Activated B cell treated with CpG ODN at 0.5 μM for 24 hours (primary cell): ENCODE results near the gene ACAP2. TPM values are rescaled to one million over a fixed set of nuclear protein-coding genes. Genes with fewer than 3 reads are reported as not detected.

ENCODE experiments used
- ATAC-seq: fragments of 200-7000 bp; cut with Tn5 transposase; one replicate; pipeline ENCODE4 v1.10.0; 2021; ENCODE audit warnings: low read depth, mild to moderate bottlenecking, moderate library complexity
- CTCF ChIA-PET: fragments of 350-600 bp; sonication (Branson Sonifier 250); formaldehyde crosslinking; loops from one replicate; lab custom pipeline; 2021; ENCODE audit warnings: antibody characterized with exemption; lab: Charles Lee
- POLR2A ChIA-PET: fragments of 350-600 bp; sonication (Branson Sonifier 250); formaldehyde crosslinking; loops from one replicate; lab custom pipeline; 2021; ENCODE audit warnings: antibody characterized with exemption; lab: Charles Lee
- DNase-seq: peaks from one replicate; pipeline ENCODE4 v3.0.0; 2022
- H3K27ac Mint-ChIP-seq: one replicate; pipeline ENCODE4 v1.8.0; 2020; ENCODE audit warnings: mixed read lengths
- H3K27me3 Mint-ChIP-seq: one replicate; pipeline ENCODE4 v1.8.0; 2021; ENCODE audit warnings: mixed read lengths
- H3K36me3 Mint-ChIP-seq: one replicate; pipeline ENCODE4 v1.8.0; 2021; ENCODE audit warnings: low read depth, mixed read lengths
- H3K4me1 Mint-ChIP-seq: one replicate; pipeline ENCODE4 v1.8.0; 2021; ENCODE audit warnings: mixed read lengths
- H3K4me3 Mint-ChIP-seq: one replicate; pipeline ENCODE4 v1.8.0; 2020; ENCODE audit warnings: mild to moderate bottlenecking, mixed read lengths
- H3K9me3 Mint-ChIP-seq: one replicate; pipeline ENCODE4 v1.8.0; 2020; ENCODE audit warnings: mixed read lengths
- intact Hi-C: fragments of 100-400 bp; cut with micrococcal nuclease; formaldehyde crosslinking; loops from one replicate; pipeline ENCODE4 v1.15.1; 2024
- total RNA-seq: library from RNA; stranded (reverse); gene quantifications from 2 replicates; pipeline ENCODE4 v1.2.3, GENCODE V29; 2022
- TF ChIP-seq, protein P1 (sequence below): fragments of 200-600 bp; IDR thresholded peaks from one replicate; pipeline ENCODE4 v1.8.0; 2022; ENCODE audit warnings: antibody characterized with exemption, mild to moderate bottlenecking

ACAP2 gene
- total RNA-seq, 1 donor from 2014 or later = 89.7 TPM

DNA sequence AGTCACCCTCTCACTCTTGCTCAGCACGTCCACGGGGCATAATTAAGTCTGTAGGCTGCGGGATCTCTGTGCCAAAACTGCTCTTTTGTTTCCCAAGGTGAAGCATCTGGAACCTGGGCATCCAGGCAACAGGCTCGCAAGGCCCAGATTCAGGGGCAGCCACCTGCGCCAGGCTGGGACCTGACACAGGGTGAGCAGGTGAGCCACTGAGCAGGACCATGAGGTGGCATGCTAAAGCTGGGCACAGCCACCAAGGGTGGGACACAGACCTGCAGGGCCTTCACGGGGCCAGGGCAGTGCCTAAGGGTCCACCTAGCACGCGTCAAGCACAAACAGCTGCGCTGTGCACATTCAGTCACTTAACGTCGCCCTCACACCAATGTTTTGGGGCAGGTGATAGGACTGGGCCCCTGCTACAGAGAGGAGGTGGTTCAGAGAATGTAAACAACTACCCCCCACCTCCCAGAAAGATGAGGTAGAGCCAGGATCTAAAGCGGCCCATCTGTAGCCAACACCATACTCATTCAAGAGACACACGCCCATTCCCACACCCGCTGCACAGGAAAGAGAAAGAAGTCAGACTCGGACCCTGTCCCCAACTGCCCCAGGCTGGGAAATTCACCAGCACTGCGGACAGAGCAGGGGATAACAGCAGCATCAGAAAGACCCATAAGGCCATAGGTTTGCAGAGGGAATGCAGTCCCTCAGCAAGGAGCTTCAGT, 188.2 kb downstream of the ACAP2 start:
- H3K27me3 Mint-ChIP-seq = no peaks in the 10 kb centered on the region
- ATAC-seq (no peak), DNase-seq (no peak)
- ChIA-PET CTCF (interaction anchor here (0.8 to 1.9 kb wide), 2 partner anchors 148 to 572 kb away, joined by 3 to 5 read pairs; no protein-coding TSS in a partner anchor), POLR2A (interaction anchor here (2.2 kb wide), 1 partner anchor 572 kb away, joined by 6 read pairs; no protein-coding TSS in a partner anchor)
- H3K4me1 Mint-ChIP-seq = peaks cover 30% of the 10 kb centered on the region
- no peak overlapping the region for H3K27ac Mint-ChIP-seq
- TF ChIP-seq, protein P1, sequence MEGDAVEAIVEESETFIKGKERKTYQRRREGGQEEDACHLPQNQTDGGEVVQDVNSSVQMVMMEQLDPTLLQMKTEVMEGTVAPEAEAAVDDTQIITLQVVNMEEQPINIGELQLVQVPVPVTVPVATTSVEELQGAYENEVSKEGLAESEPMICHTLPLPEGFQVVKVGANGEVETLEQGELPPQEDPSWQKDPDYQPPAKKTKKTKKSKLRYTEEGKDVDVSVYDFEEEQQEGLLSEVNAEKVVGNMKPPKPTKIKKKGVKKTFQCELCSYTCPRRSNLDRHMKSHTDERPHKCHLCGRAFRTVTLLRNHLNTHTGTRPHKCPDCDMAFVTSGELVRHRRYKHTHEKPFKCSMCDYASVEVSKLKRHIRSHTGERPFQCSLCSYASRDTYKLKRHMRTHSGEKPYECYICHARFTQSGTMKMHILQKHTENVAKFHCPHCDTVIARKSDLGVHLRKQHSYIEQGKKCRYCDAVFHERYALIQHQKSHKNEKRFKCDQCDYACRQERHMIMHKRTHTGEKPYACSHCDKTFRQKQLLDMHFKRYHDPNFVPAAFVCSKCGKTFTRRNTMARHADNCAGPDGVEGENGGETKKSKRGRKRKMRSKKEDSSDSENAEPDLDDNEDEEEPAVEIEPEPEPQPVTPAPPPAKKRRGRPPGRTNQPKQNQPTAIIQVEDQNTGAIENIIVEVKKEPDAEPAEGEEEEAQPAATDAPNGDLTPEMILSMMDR = no peak
- no peaks in the 10 kb centered on the region for H3K36me3 Mint-ChIP-seq
- H3K9me3 Mint-ChIP-seq = no peaks in the 10 kb centered on the region
- no peak overlapping the region for H3K4me3 Mint-ChIP-seq
- intact Hi-C loops = loop anchor here (5.0 kb wide), 1 partner anchor 47 kb away; no protein-coding TSS in a partner anchor

DNA sequence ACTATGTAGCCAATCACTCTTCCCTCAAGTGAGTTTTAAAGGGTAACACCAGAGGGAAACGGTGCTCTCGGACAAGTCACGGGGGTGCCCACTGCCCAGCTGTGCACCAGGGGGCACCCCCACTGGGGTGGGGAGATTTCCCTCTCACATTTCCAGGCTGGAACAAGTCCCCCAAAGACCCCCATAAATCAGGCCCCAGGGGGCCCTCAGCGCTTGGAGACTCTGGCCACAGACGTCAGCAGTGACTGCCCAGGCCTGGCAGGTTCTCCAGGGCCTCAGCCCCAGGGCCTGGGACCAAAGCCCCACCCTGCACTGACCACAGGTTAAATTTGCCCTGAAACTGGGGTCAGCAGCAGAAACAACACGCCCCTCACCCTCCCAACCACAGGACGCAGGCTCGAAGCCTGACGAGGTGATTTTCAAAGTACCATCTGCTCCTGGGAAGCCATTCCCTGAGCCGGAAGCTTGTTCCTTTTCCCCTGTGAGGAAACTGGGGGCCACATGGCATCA, 188.8 kb downstream of the ACAP2 start:
- ChIA-PET CTCF (no interaction called here), POLR2A (interaction anchor here (0.7 to 2.2 kb wide), 3 partner anchors 235 to 848 kb away, joined by 6 to 7 read pairs (median 6); no protein-coding TSS in a partner anchor)
- Mint-ChIP-seq H3K4me3 (no peak overlapping the region), H3K27ac (no peak overlapping the region), H3K27me3 (no peaks in the 10 kb centered on the region), H3K36me3 (no peaks in the 10 kb centered on the region), H3K9me3 (no peaks in the 10 kb centered on the region), H3K4me1 (peaks cover 27% of the 10 kb centered on the region)
- DNase-seq (no peak), ATAC-seq (no peak)
- intact Hi-C loops = no loop called here
- TF ChIP-seq, protein P1 = no peak

DNA sequence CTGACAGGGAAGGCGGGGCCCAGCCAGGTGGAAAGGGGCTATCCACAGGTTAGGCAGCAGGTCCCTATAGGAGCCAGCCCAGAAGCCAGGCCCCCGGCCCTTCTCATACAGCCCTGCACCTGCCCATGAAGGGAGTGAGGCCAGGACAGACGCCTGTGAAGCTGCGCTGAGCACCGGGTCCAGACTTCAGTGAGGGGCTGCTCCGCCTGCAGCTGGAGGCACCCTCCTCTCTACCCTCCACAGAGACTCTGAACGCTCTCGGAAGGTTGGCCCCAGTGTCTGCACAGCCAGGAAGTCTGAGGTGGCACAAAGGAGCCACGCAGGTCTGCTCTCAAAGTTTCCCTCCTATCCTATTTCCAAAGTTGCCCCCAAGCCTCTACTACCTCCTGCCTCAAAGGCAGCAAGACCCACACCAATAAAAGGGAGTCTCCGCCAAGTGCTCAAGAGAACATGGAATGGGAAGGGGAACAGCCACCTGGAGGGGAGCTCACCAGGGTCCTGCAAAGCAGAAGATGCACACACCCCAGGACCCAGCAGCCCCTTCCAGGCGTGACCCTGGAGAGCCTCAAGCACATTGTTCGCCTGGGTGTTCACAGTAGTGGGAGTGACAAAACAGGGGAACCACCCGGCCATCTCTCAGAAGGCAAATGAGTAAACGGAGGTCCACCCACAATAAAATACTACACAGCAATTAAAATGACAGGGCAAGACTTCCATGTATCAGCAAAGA, 191.3 kb downstream of the ACAP2 start:
- H3K4me1 Mint-ChIP-seq = peaks cover 22% of the 10 kb centered on the region
- POLR2A ChIA-PET = interaction anchor here (0.8 kb wide), 1 partner anchor 569 kb away, joined by 3 read pairs; no protein-coding TSS in a partner anchor
- no peaks in the 10 kb centered on the region for H3K36me3 Mint-ChIP-seq
- no peak overlapping the region for H3K27ac Mint-ChIP-seq
- ATAC-seq (no peak), DNase-seq (no peak)
- intact Hi-C loops = no loop called here
- H3K4me3 Mint-ChIP-seq = no peak overlapping the region
- no peaks in the 10 kb centered on the region for H3K27me3 Mint-ChIP-seq
- TF ChIP-seq, protein P1 = no peak
- no peaks in the 10 kb centered on the region for H3K9me3 Mint-ChIP-seq
- CTCF ChIA-PET = interaction anchor here (0.8 to 1.7 kb wide), 3 partner anchors 225 to 576 kb away, joined by 3 to 13 read pairs (median 3); no protein-coding TSS in a partner anchor

DNA sequence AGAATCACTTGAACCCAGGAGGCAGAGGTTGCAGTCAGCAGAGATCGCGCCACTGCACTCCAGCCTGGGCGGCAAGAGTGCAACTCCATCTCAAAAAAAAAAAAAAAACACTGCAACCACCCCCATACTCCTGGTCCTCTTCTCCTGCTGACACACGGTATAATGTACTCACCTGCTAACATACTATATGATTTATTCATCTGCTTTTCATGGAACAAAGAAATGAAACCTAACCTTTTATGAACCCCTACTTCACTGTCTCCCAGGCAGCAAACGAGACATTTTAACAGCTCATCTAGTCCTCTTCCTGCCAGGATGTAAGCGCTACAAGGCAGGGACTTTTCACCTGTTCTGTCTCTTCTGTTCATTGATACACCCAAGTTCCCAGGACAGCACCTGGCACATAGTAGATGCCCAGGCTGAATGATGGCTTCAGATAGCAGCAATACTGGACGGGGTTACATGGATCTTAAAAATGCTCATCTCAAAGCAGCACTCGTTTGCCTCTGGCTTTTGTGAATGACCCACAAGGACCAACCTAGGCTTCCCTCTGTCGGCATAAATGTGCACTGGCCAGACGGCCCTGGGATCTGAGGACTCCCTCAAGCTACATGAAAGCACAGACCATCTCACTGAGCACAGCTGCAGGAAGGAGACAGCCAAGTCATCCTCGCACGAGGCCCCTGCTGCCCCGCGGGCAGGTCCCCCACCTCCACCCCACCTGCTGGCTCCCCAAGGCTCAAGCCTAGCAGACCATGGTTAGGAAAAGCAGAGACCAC, 192.2 kb downstream of the ACAP2 start:
- peak; percentile 52 for ATAC-seq

More for the DNA sequence above, 192.2 kb downstream of the ACAP2 start:
- POLR2A ChIA-PET = interaction anchor here (0.6 to 2.0 kb wide), 4 partner anchors 20 to 568 kb away, joined by 3 to 8 read pairs (median 4); partner anchors contain the start of gene XXYLT1
- no peaks in the 10 kb centered on the region for H3K9me3 Mint-ChIP-seq
- intact Hi-C loops = no loop called here
- no peak for DNase-seq
- no peak overlapping the region for H3K27ac Mint-ChIP-seq
- H3K4me1 Mint-ChIP-seq = peaks cover 22% of the 10 kb centered on the region
- TF ChIP-seq, protein P1 = no peak
- CTCF ChIA-PET = interaction anchor here (0.8 to 1.7 kb wide), 3 partner anchors 224 to 575 kb away, joined by 3 to 13 read pairs (median 3); no protein-coding TSS in a partner anchor
- H3K36me3 Mint-ChIP-seq = no peaks in the 10 kb centered on the region
- H3K4me3 Mint-ChIP-seq = no peak overlapping the region
- H3K27me3 Mint-ChIP-seq = no peaks in the 10 kb centered on the region
